ENCODE results near the gene TAF11L2. TPM values are rescaled to one million over a fixed set of nuclear protein-coding genes. Genes with fewer than 3 reads are reported as not detected.
"Not testable (repeated sequence)": the region's sequence is repeated elsewhere in the genome, so short reads cannot be mapped to it uniquely, and the experiment has no call there.

The TAF11L2 gene
- total RNA-seq, 1 donor from 2014 or later, result not detected

GRCh38 chr5:17519508-17519907, 21.5 kb downstream of the TAF11L2 start:
- ATAC-seq; intact Hi-C loops (cut with micrococcal nuclease); DNase-seq: not testable (repeated sequence)

- ATAC-seq; DNase-seq; intact Hi-C loops (cut with micrococcal nuclease): not testable (repeated sequence)
These were observed 23.5 kb downstream of the TAF11L2 start, which contains the start of gene TAF11L4 for GRCh38 chr5:17521501-17521900. Gene TAF11L4, plus strand, starts transcription at chr5:17521801.

- intact Hi-C loops (cut with micrococcal nuclease); DNase-seq; ATAC-seq: not testable (repeated sequence)
These were observed 26.9 kb downstream of the TAF11L2 start, which contains the start of gene TAF11L5 for GRCh38 chr5:17524935-17525334. Gene TAF11L5, plus strand, starts transcription at chr5:17525235.

GRCh38 chr5:17526504-17526903, 28.5 kb downstream of the TAF11L2 start:
- intact Hi-C loops (cut with micrococcal nuclease); ATAC-seq; DNase-seq: not testable (repeated sequence)

GRCh38 chr5:17528369-17528768, 30.3 kb downstream of the TAF11L2 start, which contains the start of gene TAF11L6:
Gene TAF11L6, plus strand, starts transcription at chr5:17528669.
- ATAC-seq; intact Hi-C loops (cut with micrococcal nuclease); DNase-seq: not testable (repeated sequence)

Other genes starting within 250 kb of the TAF11L2 start
- gene TAF11L3, start 20.1 kb downstream of the TAF11L2 start, total RNA-seq, result not detected
- gene TAF11L4, start 23.6 kb downstream of the TAF11L2 start, total RNA-seq, result not detected
- not detected for gene TAF11L5, start 27.0 kb downstream of the TAF11L2 start, total RNA-seq
- not detected for gene TAF11L6, start 30.4 kb downstream of the TAF11L2 start, total RNA-seq
- gene TAF11L7, start 87.5 kb downstream of the TAF11L2 start, total RNA-seq, result not detected
- gene TAF11L8, start 92.7 kb downstream of the TAF11L2 start, total RNA-seq, result not detected
- gene TAF11L9, start 96.2 kb downstream of the TAF11L2 start, total RNA-seq, result not detected
- gene TAF11L10, start 99.6 kb downstream of the TAF11L2 start, total RNA-seq, result not detected
- gene TAF11L11, start 106.0 kb downstream of the TAF11L2 start, total RNA-seq, result not detected
- gene TAF11L12, start 112.2 kb downstream of the TAF11L2 start, total RNA-seq, result not detected
- not detected for gene TAF11L13, start 133.9 kb downstream of the TAF11L2 start, total RNA-seq
- gene TAF11L14, start 136.2 kb downstream of the TAF11L2 start, total RNA-seq, result not detected

All from left ventricle myocardium superior (tissue), 1 donor.